Measurements from ENCODE around the gene SLC51B. TPM values are rescaled to one million over a fixed set of nuclear protein-coding genes. Genes with fewer than 3 reads are reported as not detected.

Gene SLC51B
- total and polyA plus RNA-seq, 2 of the 4 experiments (the other 2 are of a cell fraction): not detected

GRCh38 chr15:65042776-65043327, 2.3 kb upstream of the SLC51B start:
- peak overlapping the region; percentile 10 for H2BK5ac ChIP-seq (ENCODE audit: low read depth, low read length, poor library complexity, severe bottlenecking)
- no peaks in the 10 kb centered on the region for H4K20me1 ChIP-seq (ENCODE audit: insufficient read depth, low read length)
- no peak overlapping the region for H3K4me3 ChIP-seq (ENCODE audit: insufficient read depth, low read depth, low read length)
- H2BK15ac ChIP-seq (ENCODE audit: low read depth, low read length): peak overlapping the region; percentile 92
- in situ Hi-C loops (cut with MboI; ENCODE audit: low sequenced_read_pairs) (no loop called here), dilution Hi-C loops (cut with HindIII; ENCODE audit: low sequenced_read_pairs, unreplicated experiment) (no loop called here), intact Hi-C loops (cut with micrococcal nuclease) (no loop called here)
- H2BK120ac ChIP-seq (ENCODE audit: low read depth, low read length): peak overlapping the region; percentile 72
- no peak overlapping the region for H3K27ac ChIP-seq (ENCODE audit: insufficient read depth, low read length)
- H3K4me1 ChIP-seq (ENCODE audit: control insufficient read depth, insufficient read depth, low read length): peaks cover 16% of the 10 kb centered on the region
- H3K4me2 ChIP-seq (ENCODE audit: low read depth, low read length): no peak overlapping the region
- H4K8ac ChIP-seq (ENCODE audit: low read depth in 2 of 2, low read length in 2 of 2): peak overlapping the region in 1 of 2 experiments; percentile 45; a peak in 1 of 4 replicates
- H4K5ac ChIP-seq (ENCODE audit: low read depth, low read length): no peak overlapping the region
- H3K23ac ChIP-seq (ENCODE audit: low read depth, low read length): peak overlapping the region; percentile 45
- H2AK5ac ChIP-seq (ENCODE audit: low read depth, low read length): peak overlapping the region; percentile 92
- ChIA-PET POLR2A (ENCODE audit: unreplicated experiment) (interaction anchor here (0.6 kb wide), 1 partner anchor 137 kb away, joined by 4 read pairs; no protein-coding TSS in a partner anchor), CTCF (interaction anchor here (1.0 to 1.3 kb wide), 2 partner anchors 9 to 40 kb away, joined by 6 to 7 read pairs; no protein-coding TSS in a partner anchor)
- H3K79me1 ChIP-seq (ENCODE audit: low read depth in 1 of 2, low read length in 2 of 2): no peaks in the 10 kb centered on the region
- TF ChIP-seq NFE2L2 (IDR thresholded peaks at IDR 0.05; ENCODE audit: low read depth, low read length) (no peak), MAZ (IDR thresholded peaks at IDR 0.05; ENCODE audit: borderline replicate concordance, low read depth, low read length) (no peak), CTCF (conservative IDR thresholded peaks at IDR 0.05; ENCODE audit: low read depth, low read length) (no peak), ELK1 (IDR thresholded peaks at IDR 0.05; ENCODE audit: borderline replicate concordance, low read depth, low read length) (no peak), CHD1 (IDR thresholded peaks at IDR 0.05; ENCODE audit: low read depth, low read length) (no peak), SMC3 (IDR thresholded peaks at IDR 0.05; ENCODE audit: low read depth, low read length) (no peak), RFX5 (IDR thresholded peaks at IDR 0.05; ENCODE audit: low read depth, low read length) (no peak), MXI1 (IDR thresholded peaks at IDR 0.05; ENCODE audit: borderline replicate concordance, low read depth, low read length) (no peak)
- peak overlapping the region; percentile 62 for H2AK9ac ChIP-seq (replicated peaks; ENCODE audit: low read depth, low read length, poor library complexity)
- H2BK20ac ChIP-seq (ENCODE audit: low read depth, low read length): peak overlapping the region; percentile 77
- no peak overlapping the region for H3K9ac ChIP-seq (ENCODE audit: low read depth, low read length)
- no peak overlapping the region for H3K56ac ChIP-seq (ENCODE audit: extremely low read depth, insufficient read depth, low read length)
- peak overlapping the region; percentile 85; the same call in 1 of the 2 replicates for H3K14ac ChIP-seq (replicated peaks; ENCODE audit: low read depth, low read length)
- peaks cover 15% of the 10 kb centered on the region for H3K9me1 ChIP-seq (ENCODE audit: insufficient read depth, low read length)
- no peaks in the 10 kb centered on the region for H3K27me3 ChIP-seq (ENCODE audit: control insufficient read depth, insufficient read depth, low read length)
- H2AFZ ChIP-seq (replicated peaks; ENCODE audit: low read length, poor library complexity): peak overlapping the region; percentile 61
- no peak for ATAC-seq (ENCODE audit: low read depth)
- no peaks in the 10 kb centered on the region for H3K9me3 ChIP-seq (ENCODE audit: control insufficient read depth, insufficient read depth, low read length)
- no peak overlapping the region for H3K18ac ChIP-seq (ENCODE audit: low read depth, low read length)
- no peak for DNase-seq
- H4K91ac ChIP-seq (ENCODE audit: insufficient read depth, low read depth, low read length): no peak overlapping the region; the same call in 1 of the 2 replicates
- BruUV-seq (replicated peaks): no TSS peak
- WGBS, 2 experiments (ENCODE audit: extremely low coverage in 2 of 2, insufficient read length in 1 of 2): 92% methylated on average over 2 of the region's 4 CpGs; no CpG with 5 or more reads in 1 of the 2 experiments
- H3K4ac ChIP-seq (ENCODE audit: low read depth, low read length): peak overlapping the region; percentile 65
- no peaks in the 10 kb centered on the region for H3K36me3 ChIP-seq (ENCODE audit: control insufficient read depth, insufficient read depth, low read length)

Data from IMR-90 (cell line).